ENCODE data around the gene GDF10. TPM values are rescaled to one million over a fixed set of nuclear protein-coding genes. Genes with fewer than 3 reads are reported as not detected.

The GDF10 gene
- total RNA-seq, 6 experiments from 2014 or later: not detected

DNA sequence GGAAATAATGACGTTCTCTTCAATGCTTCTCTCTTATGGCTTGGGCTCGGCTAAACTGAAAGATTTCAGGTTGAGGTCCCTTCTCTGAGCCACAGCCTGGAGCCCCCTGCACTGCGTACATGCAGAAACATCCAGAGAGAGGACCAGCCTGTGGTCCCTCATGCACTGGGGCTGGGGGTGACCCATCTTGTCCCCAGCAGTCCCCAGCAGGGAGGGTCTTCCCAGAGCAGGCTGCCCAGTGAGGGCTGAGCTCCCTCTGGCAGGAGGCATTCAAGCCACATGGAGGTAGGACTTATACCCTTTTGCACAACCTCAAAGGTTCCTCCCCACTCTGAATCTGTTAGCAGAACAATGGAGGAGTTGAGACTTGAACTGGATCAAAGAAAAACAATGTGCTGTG is 7.4 kb downstream of the GDF10 start:
- no peaks in the 10 kb centered on the region for H3K36me3 ChIP-seq
- no peaks in the 10 kb centered on the region for H3K4me1 ChIP-seq
- H3K9me3 ChIP-seq: no peaks in the 10 kb centered on the region
- H3K27me3 ChIP-seq: no peaks in the 10 kb centered on the region
- ATAC-seq (no peak), DNase-seq (peak in 1 of 3 donors; percentile 11)
- no peak overlapping the region for H3K4me3 ChIP-seq
- intact Hi-C loops (cut with DNase I): no loop called here
- WGBS (ENCODE audit: insufficient coverage, low coverage, low lambda C conversion rate, missing lambda C conversion rate): 63% methylated on average over 2 of the region's 3 CpGs
- TF ChIP-seq, protein P1, sequence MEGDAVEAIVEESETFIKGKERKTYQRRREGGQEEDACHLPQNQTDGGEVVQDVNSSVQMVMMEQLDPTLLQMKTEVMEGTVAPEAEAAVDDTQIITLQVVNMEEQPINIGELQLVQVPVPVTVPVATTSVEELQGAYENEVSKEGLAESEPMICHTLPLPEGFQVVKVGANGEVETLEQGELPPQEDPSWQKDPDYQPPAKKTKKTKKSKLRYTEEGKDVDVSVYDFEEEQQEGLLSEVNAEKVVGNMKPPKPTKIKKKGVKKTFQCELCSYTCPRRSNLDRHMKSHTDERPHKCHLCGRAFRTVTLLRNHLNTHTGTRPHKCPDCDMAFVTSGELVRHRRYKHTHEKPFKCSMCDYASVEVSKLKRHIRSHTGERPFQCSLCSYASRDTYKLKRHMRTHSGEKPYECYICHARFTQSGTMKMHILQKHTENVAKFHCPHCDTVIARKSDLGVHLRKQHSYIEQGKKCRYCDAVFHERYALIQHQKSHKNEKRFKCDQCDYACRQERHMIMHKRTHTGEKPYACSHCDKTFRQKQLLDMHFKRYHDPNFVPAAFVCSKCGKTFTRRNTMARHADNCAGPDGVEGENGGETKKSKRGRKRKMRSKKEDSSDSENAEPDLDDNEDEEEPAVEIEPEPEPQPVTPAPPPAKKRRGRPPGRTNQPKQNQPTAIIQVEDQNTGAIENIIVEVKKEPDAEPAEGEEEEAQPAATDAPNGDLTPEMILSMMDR (IDR thresholded peaks at IDR 0.05): no peak
- TF ChIP-seq POLR2A (IDR thresholded peaks at IDR 0.05): no peak
- H3K27ac ChIP-seq: no peak overlapping the region

DNA sequence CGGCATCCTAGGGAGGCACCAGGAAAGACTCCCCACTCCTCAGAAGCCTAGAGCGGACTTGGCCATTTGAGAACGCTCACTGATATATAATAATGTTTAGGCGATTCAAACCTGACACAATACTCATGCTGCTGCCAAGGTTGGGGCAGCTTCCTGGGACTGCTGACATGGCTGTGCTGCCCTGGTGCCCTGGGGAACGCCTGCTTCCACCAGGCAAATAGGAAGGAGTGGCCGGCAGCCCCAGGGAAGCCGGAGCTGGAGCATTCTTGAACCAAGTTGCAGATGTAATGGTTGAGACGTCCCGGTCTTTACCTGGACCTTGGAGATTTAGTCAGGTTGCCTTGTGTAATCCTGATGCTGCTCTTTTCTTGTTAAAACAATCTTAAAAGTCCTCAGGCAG is 8.8 kb downstream of the GDF10 start:
- Histone ChIP-seq H3K27ac (no peak overlapping the region), H3K36me3 (no peaks in the 10 kb centered on the region), H3K4me3 (no peak overlapping the region), H3K4me1 (no peaks in the 10 kb centered on the region), H3K9me3 (no peaks in the 10 kb centered on the region), H3K27me3 (no peaks in the 10 kb centered on the region)
- no peak for TF ChIP-seq POLR2A (IDR thresholded peaks at IDR 0.05)
- TF ChIP-seq, protein P1 (IDR thresholded peaks at IDR 0.05): no peak
- ATAC-seq (no peak), DNase-seq (peak in 1 of 3 donors; percentile 33)
- WGBS (ENCODE audit: insufficient coverage, low coverage, low lambda C conversion rate, missing lambda C conversion rate): 85% methylated on average over 3 of the region's 9 CpGs
- intact Hi-C loops (cut with DNase I): no loop called here

DNA sequence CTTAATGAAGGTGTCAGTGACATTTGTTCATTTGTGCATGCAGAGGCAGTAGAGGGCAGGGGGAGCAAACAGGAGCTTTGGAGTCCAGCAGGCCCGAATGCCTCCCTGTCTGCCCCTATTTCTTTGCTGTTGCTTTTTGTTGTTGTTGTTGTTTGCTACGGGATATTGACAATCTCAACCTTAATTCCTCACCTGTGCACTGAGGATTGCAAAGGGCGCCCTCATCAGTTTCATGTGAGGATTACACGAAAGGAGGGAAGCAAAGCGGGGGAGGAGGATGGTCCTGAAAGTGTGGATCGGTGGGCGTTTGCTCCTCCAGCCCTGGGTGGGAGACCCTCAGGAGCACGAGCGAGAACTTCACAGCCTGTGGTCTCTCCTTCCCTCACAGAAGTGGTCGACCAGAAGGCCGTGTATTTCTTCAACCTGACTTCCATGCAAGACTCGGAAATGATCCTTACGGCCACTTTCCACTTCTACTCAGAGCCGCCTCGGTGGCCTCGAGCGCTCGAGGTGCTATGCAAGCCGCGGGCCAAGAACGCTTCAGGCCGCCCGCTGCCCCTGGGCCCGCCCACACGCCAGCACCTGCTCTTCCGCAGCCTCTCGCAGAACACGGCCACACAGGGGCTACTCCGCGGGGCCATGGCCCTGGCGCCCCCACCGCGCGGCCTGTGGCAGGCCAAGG is 9.6 kb downstream of the GDF10 start:
- H3K4me1 ChIP-seq: no peaks in the 10 kb centered on the region
- DNase-seq (peak in 1 of 3 donors; percentile 7), ATAC-seq (no peak)
- no peaks in the 10 kb centered on the region for H3K27me3 ChIP-seq
- TF ChIP-seq, protein P1 (IDR thresholded peaks at IDR 0.05): peak in 1 of 4 donors; percentile 12
- TF ChIP-seq POLR2A (IDR thresholded peaks at IDR 0.05): no peak
- WGBS (ENCODE audit: insufficient coverage, low coverage, low lambda C conversion rate, missing lambda C conversion rate): 38% methylated on average over 5 of the region's 34 CpGs
- no peak overlapping the region for H3K27ac ChIP-seq
- no peak overlapping the region for H3K4me3 ChIP-seq
- no peaks in the 10 kb centered on the region for H3K36me3 ChIP-seq
- H3K9me3 ChIP-seq: no peaks in the 10 kb centered on the region
- intact Hi-C loops (cut with DNase I): loop anchor here (5.0 kb wide), 3 partner anchors 262 to 282 kb away; no protein-coding TSS in a partner anchor

DNA sequence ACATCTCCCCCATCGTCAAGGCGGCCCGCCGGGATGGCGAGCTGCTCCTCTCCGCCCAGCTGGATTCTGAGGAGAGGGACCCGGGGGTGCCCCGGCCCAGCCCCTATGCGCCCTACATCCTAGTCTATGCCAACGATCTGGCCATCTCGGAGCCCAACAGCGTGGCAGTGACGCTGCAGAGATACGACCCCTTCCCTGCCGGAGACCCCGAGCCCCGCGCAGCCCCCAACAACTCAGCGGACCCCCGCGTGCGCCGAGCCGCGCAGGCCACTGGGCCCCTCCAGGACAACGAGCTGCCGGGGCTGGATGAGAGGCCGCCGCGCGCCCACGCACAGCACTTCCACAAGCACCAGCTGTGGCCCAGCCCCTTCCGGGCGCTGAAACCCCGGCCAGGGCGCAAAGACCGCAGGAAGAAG is 10.1 kb downstream of the GDF10 start:
- intact Hi-C loops (cut with DNase I): loop anchor here (5.0 kb wide), 3 partner anchors 263 to 283 kb away; no protein-coding TSS in a partner anchor
- ATAC-seq (no peak), DNase-seq (peak in 1 of 3 donors; percentile 43)
- no peaks in the 10 kb centered on the region for H3K27me3 ChIP-seq
- no peaks in the 10 kb centered on the region for H3K36me3 ChIP-seq
- no peaks in the 10 kb centered on the region for H3K9me3 ChIP-seq
- no peak for TF ChIP-seq POLR2A (IDR thresholded peaks at IDR 0.05)
- TF ChIP-seq, protein P1 (IDR thresholded peaks at IDR 0.05): no peak
- no peaks in the 10 kb centered on the region for H3K4me1 ChIP-seq
- H3K4me3 ChIP-seq: no peak overlapping the region
- no peak overlapping the region for H3K27ac ChIP-seq
- WGBS (ENCODE audit: insufficient coverage, low coverage, low lambda C conversion rate, missing lambda C conversion rate): 94% methylated on average over 11 of the region's 37 CpGs
